MCF 10A (cell line): ENCODE results near the gene TMEM39B. TPM values are rescaled to one million over a fixed set of nuclear protein-coding genes. Genes with fewer than 3 reads are reported as not detected.

Experiments used
- BruUV-seq: library from RNA; stranded (reverse); fragments of 400-500 nt; replicated peaks from 2 replicates; lab custom pipeline; 2021; lab: Mats Ljungman, UMichigan
- CTCF ChIA-PET: fragments of 300-600 bp; sonication (Branson Sonifier 250); formaldehyde crosslinking; extraction: SDS; loops from one replicate; lab custom pipeline; 2021; ENCODE audit warnings: antibody characterized with exemption, inconsistent platforms; lab: Yijun Ruan, JAX
- POLR2A ChIA-PET: fragments of 300-600, 350-650 bp; sonication (Branson Sonifier 250); formaldehyde crosslinking; extraction: SDS; loops from one replicate; lab custom pipeline; 2020; ENCODE audit warnings: antibody characterized with exemption, inconsistent platforms; lab: Yijun Ruan, JAX
- DNase-seq: peaks from one replicate; pipeline ENCODE4 v3.0.0-alpha.2; 2018; ENCODE audit not compliant: unreplicated experiment
- H3K27ac Mint-ChIP-seq: one replicate; pipeline ENCODE4 v1.8.0; 2022; ENCODE audit warnings: mild to moderate bottlenecking, low read depth, mixed read lengths; ENCODE audit not compliant: unreplicated experiment
- H3K27me3 Mint-ChIP-seq: one replicate; pipeline ENCODE4 v1.8.0; 2022; ENCODE audit warnings: mixed read lengths; ENCODE audit not compliant: insufficient read depth, unreplicated experiment
- H3K36me3 Mint-ChIP-seq: one replicate; pipeline ENCODE4 v1.8.0; 2022; ENCODE audit warnings: mild to moderate bottlenecking, moderate library complexity, mixed read lengths; ENCODE audit not compliant: insufficient read depth, unreplicated experiment
- H3K4me1 Mint-ChIP-seq: one replicate; pipeline ENCODE4 v1.8.0; 2022; ENCODE audit warnings: mixed read lengths; ENCODE audit not compliant: insufficient read depth, unreplicated experiment
- H3K4me3 Mint-ChIP-seq: one replicate; pipeline ENCODE4 v1.8.0; 2022; ENCODE audit warnings: mild to moderate bottlenecking, moderate library complexity, mixed read lengths; ENCODE audit not compliant: unreplicated experiment
- H3K9me3 Mint-ChIP-seq: one replicate; pipeline ENCODE4 v1.8.0; 2022; ENCODE audit warnings: mixed read lengths; ENCODE audit not compliant: unreplicated experiment
- intact Hi-C: fragments of 100-400 bp; cut with micrococcal nuclease; formaldehyde crosslinking; loops from 2 replicates; pipeline ENCODE4 v1.14.1; 2022
- total RNA-seq: library from RNA; stranded (reverse); gene quantifications from 2 replicates; pipeline ENCODE4 v1.2.3, GENCODE V29; 2022
- TF ChIP-seq, protein P1 (sequence below): fragments of 200-600 bp; IDR thresholded peaks from one replicate; pipeline ENCODE4 v1.8.0; 2022; ENCODE audit warnings: antibody characterized with exemption, mild to moderate bottlenecking; ENCODE audit not compliant: unreplicated experiment

TMEM39B gene
- total RNA-seq, 1 experiment from 2014 or later: 22.3 TPM

DNA sequence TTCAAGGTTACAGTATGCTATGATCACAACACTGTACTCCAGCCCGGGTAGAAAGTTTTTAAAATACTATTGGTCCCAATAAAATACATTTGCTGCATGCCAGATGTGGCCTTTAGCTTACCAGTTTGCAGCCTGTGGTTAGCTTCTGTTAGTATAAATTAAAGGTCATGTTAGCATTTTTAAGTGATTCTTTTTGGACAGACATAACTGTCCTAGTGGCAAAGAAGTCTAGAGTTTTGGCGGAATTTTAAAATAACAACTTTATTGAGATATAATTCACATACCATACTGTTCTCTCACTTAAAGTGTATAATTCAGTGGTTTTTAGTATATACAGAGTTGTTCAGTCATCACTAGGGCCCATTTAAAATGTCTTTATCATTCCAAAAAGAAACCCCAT is 24.3 kb upstream of the TMEM39B start:
- CTCF ChIA-PET: interaction anchor here (0.6 kb wide), 1 partner anchor 27 kb away, joined by 4 read pairs; no protein-coding TSS in a partner anchor
- intact Hi-C loops: no loop called here

DNA sequence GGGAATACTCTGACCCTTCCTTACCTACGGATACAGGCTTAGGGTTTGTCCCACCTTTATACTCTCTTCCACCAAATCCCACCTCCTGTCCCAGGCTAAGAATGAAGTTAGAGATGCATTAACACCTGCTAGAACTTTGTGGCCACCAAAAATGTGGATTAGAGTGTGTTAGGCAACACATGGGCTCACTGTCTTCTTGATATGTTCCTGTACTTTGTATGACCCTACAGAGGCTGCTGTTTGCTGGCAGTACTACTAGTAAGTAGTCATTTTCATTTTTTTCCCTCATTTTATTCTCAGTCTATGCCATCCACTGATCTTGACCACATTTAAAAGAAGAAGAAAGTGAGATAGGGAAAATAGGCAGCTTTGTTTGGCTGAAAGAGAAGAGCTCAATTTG is 21.0 kb upstream of the TMEM39B start:
- ChIA-PET CTCF (interaction anchor here (1.0 to 1.1 kb wide), 2 partner anchors 11 to 13 kb away, joined by 3 to 9 read pairs; no protein-coding TSS in a partner anchor), POLR2A (no interaction called here)
- Mint-ChIP-seq H3K4me1 (no peaks in the 10 kb centered on the region), H3K27ac (peak overlapping the region; percentile 14), H3K36me3 (peaks cover 88% of the 10 kb centered on the region), H3K4me3 (no peak overlapping the region), H3K9me3 (no peaks in the 10 kb centered on the region), H3K27me3 (no peaks in the 10 kb centered on the region)
- intact Hi-C loops: no loop called here
- no peak for DNase-seq
- BruUV-seq: no TSS peak
- TF ChIP-seq, protein P1, sequence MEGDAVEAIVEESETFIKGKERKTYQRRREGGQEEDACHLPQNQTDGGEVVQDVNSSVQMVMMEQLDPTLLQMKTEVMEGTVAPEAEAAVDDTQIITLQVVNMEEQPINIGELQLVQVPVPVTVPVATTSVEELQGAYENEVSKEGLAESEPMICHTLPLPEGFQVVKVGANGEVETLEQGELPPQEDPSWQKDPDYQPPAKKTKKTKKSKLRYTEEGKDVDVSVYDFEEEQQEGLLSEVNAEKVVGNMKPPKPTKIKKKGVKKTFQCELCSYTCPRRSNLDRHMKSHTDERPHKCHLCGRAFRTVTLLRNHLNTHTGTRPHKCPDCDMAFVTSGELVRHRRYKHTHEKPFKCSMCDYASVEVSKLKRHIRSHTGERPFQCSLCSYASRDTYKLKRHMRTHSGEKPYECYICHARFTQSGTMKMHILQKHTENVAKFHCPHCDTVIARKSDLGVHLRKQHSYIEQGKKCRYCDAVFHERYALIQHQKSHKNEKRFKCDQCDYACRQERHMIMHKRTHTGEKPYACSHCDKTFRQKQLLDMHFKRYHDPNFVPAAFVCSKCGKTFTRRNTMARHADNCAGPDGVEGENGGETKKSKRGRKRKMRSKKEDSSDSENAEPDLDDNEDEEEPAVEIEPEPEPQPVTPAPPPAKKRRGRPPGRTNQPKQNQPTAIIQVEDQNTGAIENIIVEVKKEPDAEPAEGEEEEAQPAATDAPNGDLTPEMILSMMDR: no peak

More for the DNA sequence above, 24.3 kb upstream of the TMEM39B start:
- POLR2A ChIA-PET: interaction anchor here (0.7 to 0.8 kb wide), 2 partner anchors 17 to 63 kb away, joined by 4 to 5 read pairs; no protein-coding TSS in a partner anchor
- Mint-ChIP-seq H3K27me3 (no peaks in the 10 kb centered on the region), H3K27ac (no peak overlapping the region), H3K4me1 (no peaks in the 10 kb centered on the region), H3K36me3 (peaks cover 64% of the 10 kb centered on the region), H3K9me3 (no peaks in the 10 kb centered on the region), H3K4me3 (no peak overlapping the region)
- DNase-seq: no peak
- TF ChIP-seq, protein P1: no peak
- BruUV-seq: no TSS peak

DNA sequence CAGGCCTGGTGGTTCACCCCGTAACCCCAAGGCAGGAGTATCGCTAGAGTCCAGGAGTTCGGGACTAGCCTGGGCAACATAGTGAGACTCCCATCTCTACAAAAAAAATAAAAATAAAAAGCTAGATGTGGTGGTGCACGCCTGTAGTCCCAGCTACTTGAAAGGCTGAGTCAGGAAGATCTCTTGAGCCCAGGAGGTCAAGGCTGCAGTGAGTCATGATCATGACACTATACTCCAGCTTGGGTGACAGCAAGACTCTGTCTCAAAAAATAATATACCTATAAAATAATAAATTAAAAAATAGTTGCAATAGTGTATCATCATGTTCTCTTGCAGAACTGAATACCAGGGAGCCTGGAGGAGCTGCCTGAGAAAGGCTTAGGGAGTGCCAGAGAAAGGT is 19.9 kb upstream of the TMEM39B start:
- no TSS peak for BruUV-seq
- ChIA-PET CTCF (interaction anchor here (0.7 to 2.2 kb wide), 4 partner anchors 10 to 17 kb away, joined by 3 to 8 read pairs (median 4); no protein-coding TSS in a partner anchor), POLR2A (interaction anchor here (2.1 kb wide), 1 partner anchor 8 kb away, joined by 6 read pairs; no protein-coding TSS in a partner anchor)
- H3K36me3 Mint-ChIP-seq: peaks cover 77% of the 10 kb centered on the region
- no peaks in the 10 kb centered on the region for H3K27me3 Mint-ChIP-seq
- no peak overlapping the region for H3K4me3 Mint-ChIP-seq
- H3K27ac Mint-ChIP-seq: no peak overlapping the region
- no peaks in the 10 kb centered on the region for H3K9me3 Mint-ChIP-seq
- intact Hi-C loops: no loop called here
- TF ChIP-seq, protein P1: no peak
- DNase-seq: no peak
- H3K4me1 Mint-ChIP-seq: no peaks in the 10 kb centered on the region

DNA sequence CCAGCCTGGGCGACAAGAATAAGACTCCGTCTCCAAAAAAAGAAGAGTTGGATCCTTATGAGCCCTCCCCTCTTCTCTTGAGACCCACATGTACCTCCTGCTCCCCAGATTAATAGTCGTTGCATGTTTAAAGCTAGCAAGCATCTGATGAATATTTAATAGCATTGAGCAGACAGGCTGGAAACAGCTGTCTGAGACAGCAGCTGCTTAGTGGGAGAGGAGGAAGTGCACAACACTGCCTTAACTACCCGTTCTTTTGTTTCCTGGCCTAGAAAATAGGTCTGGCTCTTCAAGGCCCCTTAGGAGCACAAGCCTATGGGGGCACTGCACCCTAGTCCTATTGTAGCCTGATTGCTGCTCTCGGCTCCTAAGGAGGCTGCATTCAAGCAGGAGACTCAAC is 17.3 kb upstream of the TMEM39B start:
- no peaks in the 10 kb centered on the region for H3K9me3 Mint-ChIP-seq

More for the DNA sequence above, 17.3 kb upstream of the TMEM39B start:
- TF ChIP-seq, protein P1: no peak
- peaks cover 74% of the 10 kb centered on the region for H3K36me3 Mint-ChIP-seq
- DNase-seq: no peak
- intact Hi-C loops: no loop called here
- BruUV-seq: no TSS peak
- ChIA-PET CTCF (interaction anchor here (0.6 to 1.0 kb wide), 5 partner anchors 9 to 928 kb away, joined by 3 read pairs; partner anchors contain the start of gene PTP4A2), POLR2A (interaction anchor here (0.7 to 1.3 kb wide), 3 partner anchors 11 to 42 kb away, joined by 3 to 4 read pairs (median 4); partner anchors contain the start of gene KHDRBS1)
- H3K4me1 Mint-ChIP-seq: no peaks in the 10 kb centered on the region
- no peak overlapping the region for H3K4me3 Mint-ChIP-seq
- H3K27me3 Mint-ChIP-seq: no peaks in the 10 kb centered on the region
- no peak overlapping the region for H3K27ac Mint-ChIP-seq
